ENCODE results near the gene FKBP7.

DNA sequence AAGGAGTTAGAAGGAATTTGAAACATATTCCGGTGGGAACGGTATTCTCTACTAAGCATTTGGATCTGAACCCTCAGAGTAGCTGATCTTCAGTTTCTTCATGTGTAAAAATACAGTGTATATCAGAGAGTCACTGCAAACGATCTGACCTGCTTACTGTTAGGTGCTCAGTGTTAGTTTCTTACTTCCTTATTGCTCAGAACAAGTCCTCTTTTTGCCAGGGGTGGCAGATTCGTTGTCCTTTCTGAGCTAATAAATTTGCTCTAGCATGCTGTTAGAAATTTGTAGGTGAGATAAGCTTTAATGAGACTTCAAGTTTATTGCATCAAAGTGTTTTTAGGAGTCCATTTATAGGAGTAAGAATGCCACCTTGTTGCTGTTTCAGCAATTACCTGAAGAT, 17.6 kb upstream of the FKBP7 start:
- TF ChIP-seq, protein P1, sequence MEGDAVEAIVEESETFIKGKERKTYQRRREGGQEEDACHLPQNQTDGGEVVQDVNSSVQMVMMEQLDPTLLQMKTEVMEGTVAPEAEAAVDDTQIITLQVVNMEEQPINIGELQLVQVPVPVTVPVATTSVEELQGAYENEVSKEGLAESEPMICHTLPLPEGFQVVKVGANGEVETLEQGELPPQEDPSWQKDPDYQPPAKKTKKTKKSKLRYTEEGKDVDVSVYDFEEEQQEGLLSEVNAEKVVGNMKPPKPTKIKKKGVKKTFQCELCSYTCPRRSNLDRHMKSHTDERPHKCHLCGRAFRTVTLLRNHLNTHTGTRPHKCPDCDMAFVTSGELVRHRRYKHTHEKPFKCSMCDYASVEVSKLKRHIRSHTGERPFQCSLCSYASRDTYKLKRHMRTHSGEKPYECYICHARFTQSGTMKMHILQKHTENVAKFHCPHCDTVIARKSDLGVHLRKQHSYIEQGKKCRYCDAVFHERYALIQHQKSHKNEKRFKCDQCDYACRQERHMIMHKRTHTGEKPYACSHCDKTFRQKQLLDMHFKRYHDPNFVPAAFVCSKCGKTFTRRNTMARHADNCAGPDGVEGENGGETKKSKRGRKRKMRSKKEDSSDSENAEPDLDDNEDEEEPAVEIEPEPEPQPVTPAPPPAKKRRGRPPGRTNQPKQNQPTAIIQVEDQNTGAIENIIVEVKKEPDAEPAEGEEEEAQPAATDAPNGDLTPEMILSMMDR (IDR thresholded peaks at IDR 0.05) = no peak
- TF ChIP-seq POLR2A (IDR thresholded peaks at IDR 0.05) = no peak

Measured in ovary (tissue), 3 donors.